CD4-positive, alpha-beta T cell treated with Interleukin-2 at 100 ng/mL for 4 hours (primary cell): ENCODE measurements around the gene TRIM29.
"Not testable (repeated sequence)": the region's sequence is repeated elsewhere in the genome, so short reads cannot be mapped to it uniquely, and the experiment has no call there.

Experiments
- DNase-seq: peaks from one replicate; pipeline ENCODE4 v3.0.0-alpha.2; 2020; ENCODE audit warnings: low spot score

Gene TRIM29

GRCh38 chr11:120137611-120138521 is at the start of gene TRIM29:
TRIM29 (minus strand) TSS chr11:120138113; CDS start chr11:120138031, 82 bp downstream.
- DNase-seq, result no peak

GRCh38 chr11:120186774-120187591 is 49.1 kb upstream of the TRIM29 start:
- DNase-seq, result no peak

GRCh38 chr11:120186456-120186773 is 48.5 kb upstream of the TRIM29 start:
- DNase-seq, result no peak

- DNase-seq, result no peak
Measured at GRCh38 chr11:120185706-120186455, 48.0 kb upstream of the TRIM29 start.

GRCh38 chr11:120184946-120185705 is 47.2 kb upstream of the TRIM29 start:
- no peak for DNase-seq

- no peak for DNase-seq
Measured at GRCh38 chr11:120184371-120184945, 46.5 kb upstream of the TRIM29 start.

- DNase-seq, result no peak
Measured at GRCh38 chr11:120183701-120184141, 45.8 kb upstream of the TRIM29 start.

GRCh38 chr11:120182790-120183491 is 45.0 kb upstream of the TRIM29 start:
- no peak for DNase-seq

- no peak for DNase-seq
Measured at GRCh38 chr11:120182372-120182771, 44.5 kb upstream of the TRIM29 start.

GRCh38 chr11:120181376-120181975 is 43.6 kb upstream of the TRIM29 start:
- DNase-seq, result no peak

- DNase-seq, result no peak
Measured at GRCh38 chr11:120180551-120181232, 42.8 kb upstream of the TRIM29 start.

- DNase-seq, result not testable (repeated sequence)
Measured at GRCh38 chr11:120180063-120180462, 42.1 kb upstream of the TRIM29 start.

GRCh38 chr11:120179057-120179672 is 41.3 kb upstream of the TRIM29 start:
- DNase-seq, result no peak

- DNase-seq, result no peak
Measured at GRCh38 chr11:120178561-120179056, 40.7 kb upstream of the TRIM29 start.

- DNase-seq, result no peak
Measured at GRCh38 chr11:120174866-120175265, 37.0 kb upstream of the TRIM29 start.

- DNase-seq, result no peak
Measured at GRCh38 chr11:120173807-120174206, 35.9 kb upstream of the TRIM29 start.

GRCh38 chr11:120173019-120173705 is 35.2 kb upstream of the TRIM29 start:
- DNase-seq, result no peak
